ENCODE results near the gene RSKR.

The RSKR gene

DNA sequence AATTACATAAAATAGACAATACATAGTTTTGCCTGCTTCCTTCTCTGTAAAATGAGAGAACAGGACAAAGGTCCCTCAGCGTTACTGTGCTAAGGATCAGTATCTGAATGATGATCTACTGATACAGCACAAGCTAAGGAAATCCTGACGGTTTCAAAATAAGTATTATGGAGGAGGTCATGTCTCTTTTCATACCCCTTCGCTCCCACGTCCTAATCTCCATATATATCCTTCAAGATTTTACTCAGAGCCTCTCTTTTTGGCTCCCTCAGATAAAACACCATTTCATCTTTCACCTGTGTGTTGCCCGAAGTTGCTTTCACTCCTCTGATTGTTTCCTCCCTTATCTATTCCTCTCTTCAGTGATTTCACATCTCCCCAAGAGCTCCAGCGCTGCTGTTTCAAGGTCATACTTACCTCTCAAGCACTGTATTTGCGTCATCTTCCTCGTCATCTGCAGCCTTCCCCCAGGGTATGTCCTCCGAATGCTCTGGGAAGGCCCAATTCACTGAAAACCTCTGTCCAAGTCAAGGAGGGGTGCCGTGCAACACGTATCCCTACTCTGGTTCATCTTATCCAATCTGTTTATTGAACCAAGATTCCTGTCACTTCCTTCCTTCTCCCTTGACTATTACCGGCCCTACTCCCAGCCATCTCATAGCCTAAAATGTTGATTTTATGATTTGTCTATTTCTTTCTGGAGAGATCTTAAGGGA, 32.2 kb upstream of the RSKR start:
- Histone ChIP-seq H3K9ac (ENCODE audit: low read length) (peak overlapping the region; percentile 27; the same call in 1 of the 2 replicates), H4K20me1 (ENCODE audit: insufficient read depth, low read length) (0 out of 2 replicates have a peak, but pooled peaks cover 4% of the 10 kb centered on the region), H3K9me3 (replicated peaks; ENCODE audit: insufficient read depth, low read length) (no peaks in the 10 kb centered on the region), H3F3A (ENCODE audit: insufficient read depth, low read length) (peaks cover 12% of the 10 kb centered on the region), H3K4me3 (ENCODE audit: low read length) (peak overlapping the region; percentile 10; the same call in 1 of the 2 replicates), H3K27me3 (replicated peaks; ENCODE audit: insufficient read depth, low read length) (no peaks in the 10 kb centered on the region), H3K4me1 (ENCODE audit: low read length) (peaks cover 20% of the 10 kb centered on the region), H3K9me2 (replicated peaks; ENCODE audit: insufficient read depth, low read length) (no peaks in the 10 kb centered on the region), H3K79me2 (ENCODE audit: low read length) (peaks cover 38% of the 10 kb centered on the region), H3K4me2 (ENCODE audit: low read depth, low read length) (peak overlapping the region; percentile 87), H2AFZ (ENCODE audit: low read length) (peak overlapping the region; percentile 71), H3K36me3 (replicated peaks; ENCODE audit: insufficient read depth, low read length) (peaks cover 17% of the 10 kb centered on the region), H3K27ac (ENCODE audit: low read length) (peak overlapping the region; percentile 37; the same call in 1 of the 2 replicates)
- DNase-seq, result no peak
- TF ChIP-seq EZH2 (optimal IDR thresholded peaks at IDR 0.05; ENCODE audit: low read depth, low read length) (no peak), EZH2phosphoT487 (IDR thresholded peaks at IDR 0.05; ENCODE audit: low read length) (no peak), CTCF (IDR thresholded peaks at IDR 0.05; ENCODE audit: low read length) (no peak)

DNA sequence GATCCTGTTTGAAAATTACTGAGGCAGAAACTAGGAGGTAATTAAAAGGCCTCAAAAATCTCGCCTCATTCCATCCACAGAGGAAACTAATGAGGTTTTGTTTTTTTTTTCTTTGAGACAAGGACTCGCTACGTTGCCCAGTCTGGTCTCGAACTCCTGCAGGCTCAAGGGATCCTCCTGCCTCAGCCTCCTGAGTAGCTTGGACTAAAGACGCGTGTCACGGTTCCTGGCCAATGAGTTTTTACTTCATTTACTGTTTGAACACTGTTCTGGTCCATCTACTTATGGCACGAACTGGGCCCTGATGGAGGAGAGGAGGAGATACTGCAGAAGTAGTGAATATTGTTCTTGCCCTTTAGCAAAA, 31.6 kb upstream of the RSKR start:
- no peak for DNase-seq
- Histone ChIP-seq H3K9ac (ENCODE audit: low read length) (peak overlapping the region; percentile 75), H3K4me1 (ENCODE audit: low read length) (peaks cover 20% of the 10 kb centered on the region), H3K79me2 (ENCODE audit: low read length) (peaks cover 44% of the 10 kb centered on the region), H3K27me3 (replicated peaks; ENCODE audit: insufficient read depth, low read length) (no peaks in the 10 kb centered on the region), H4K20me1 (ENCODE audit: insufficient read depth, low read length) (0 out of 2 replicates have a peak, but pooled peaks cover 4% of the 10 kb centered on the region), H3K27ac (ENCODE audit: low read length) (peak overlapping the region; percentile 37; the same call in 1 of the 2 replicates), H3K9me2 (replicated peaks; ENCODE audit: insufficient read depth, low read length) (no peaks in the 10 kb centered on the region), H3K4me2 (ENCODE audit: low read depth, low read length) (peak overlapping the region; percentile 87), H3F3A (ENCODE audit: insufficient read depth, low read length) (peaks cover 12% of the 10 kb centered on the region), H3K36me3 (replicated peaks; ENCODE audit: insufficient read depth, low read length) (peaks cover 17% of the 10 kb centered on the region), H2AFZ (ENCODE audit: low read length) (peak overlapping the region; percentile 54), H3K9me3 (replicated peaks; ENCODE audit: insufficient read depth, low read length) (no peaks in the 10 kb centered on the region), H3K4me3 (ENCODE audit: low read length) (peak overlapping the region; percentile 75)
- TF ChIP-seq EZH2 (optimal IDR thresholded peaks at IDR 0.05; ENCODE audit: low read depth, low read length) (no peak), EZH2phosphoT487 (IDR thresholded peaks at IDR 0.05; ENCODE audit: low read length) (no peak)

GRCh38 chr17:28644787-28645575, 31.0 kb upstream of the RSKR start, which contains the start of gene BLTP2:
BLTP2 (minus strand) TSS chr17:28645158; CDS start chr17:28645056, 102 bp downstream.
- Histone ChIP-seq H3F3A (ENCODE audit: insufficient read depth, low read length) (peaks cover 12% of the 10 kb centered on the region), H3K4me1 (ENCODE audit: low read length) (peaks cover 20% of the 10 kb centered on the region), H3K4me3 (ENCODE audit: low read length) (peak within 1 kb of the TSS; percentile 89), H3K36me3 (replicated peaks; ENCODE audit: insufficient read depth, low read length) (peaks cover 17% of the 10 kb centered on the region), H3K9me3 (replicated peaks; ENCODE audit: insufficient read depth, low read length) (no peaks in the 10 kb centered on the region), H3K27me3 (replicated peaks; ENCODE audit: insufficient read depth, low read length) (no peaks in the 10 kb centered on the region), H3K9me2 (replicated peaks; ENCODE audit: insufficient read depth, low read length) (no peaks in the 10 kb centered on the region), H3K4me2 (ENCODE audit: low read depth, low read length) (peak within 1 kb of the TSS; percentile 87), H3K9ac (ENCODE audit: low read length) (peak within 1 kb of the TSS; percentile 76), H3K27ac (ENCODE audit: low read length) (peak within 1 kb of the TSS; percentile 37; the same call in 1 of the 2 replicates), H4K20me1 (ENCODE audit: insufficient read depth, low read length) (0 out of 2 replicates have a peak, but pooled peaks cover 4% of the 10 kb centered on the region), H3K79me2 (ENCODE audit: low read length) (peaks cover 44% of the 10 kb centered on the region), H2AFZ (ENCODE audit: low read length) (peak within 1 kb of the TSS; percentile 54)
- TF ChIP-seq EZH2phosphoT487 (IDR thresholded peaks at IDR 0.05; ENCODE audit: low read length), result no peak
- no peak for TF ChIP-seq EZH2 (optimal IDR thresholded peaks at IDR 0.05; ENCODE audit: low read depth, low read length)
- DNase-seq, result peak; percentile 97
